ENCODE measurements around the gene REXO2.

DNA sequence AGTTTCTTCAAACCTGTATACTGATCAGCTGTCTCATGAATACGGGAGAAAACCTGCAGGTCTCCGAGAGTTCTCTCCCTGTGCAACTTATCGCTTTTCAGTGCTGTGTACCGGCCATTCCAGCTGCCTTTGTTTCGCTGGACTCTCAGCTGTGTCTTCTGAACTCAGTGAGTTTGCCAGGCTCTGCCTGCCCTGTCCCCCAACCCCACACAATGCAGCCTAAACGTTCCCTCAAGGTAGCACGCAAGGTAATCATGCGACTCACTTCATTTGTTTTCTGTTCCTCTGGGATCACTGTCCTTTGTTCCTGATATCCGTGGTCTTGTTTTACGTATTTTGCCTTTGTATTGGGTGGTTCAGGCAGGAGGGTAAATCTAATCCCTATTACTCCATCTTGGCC lies 25.3 kb upstream of the REXO2 start:
- TF ChIP-seq CTCF (IDR thresholded peaks at IDR 0.05) (no peak), POLR2A (IDR thresholded peaks at IDR 0.05) (no peak)

Data from Peyer's patch (tissue), 4 donors.